ENCODE data around the gene XCL1. TPM values are rescaled to one million over a fixed set of nuclear protein-coding genes. Genes with fewer than 3 reads are reported as not detected.

XCL1 gene
- total RNA-seq, 2 experiments from 2014 or later, result 106 to 114 TPM

GRCh38 chr1:168608796-168609715, 32.7 kb downstream of the XCL1 start:
- CTCF ChIA-PET, result interaction anchor here (1.4 to 1.6 kb wide), 2 partner anchors 10 to 267 kb away, joined by 3 read pairs; no protein-coding TSS in a partner anchor
- H3K27ac Mint-ChIP-seq, result no peak overlapping the region

DNA sequence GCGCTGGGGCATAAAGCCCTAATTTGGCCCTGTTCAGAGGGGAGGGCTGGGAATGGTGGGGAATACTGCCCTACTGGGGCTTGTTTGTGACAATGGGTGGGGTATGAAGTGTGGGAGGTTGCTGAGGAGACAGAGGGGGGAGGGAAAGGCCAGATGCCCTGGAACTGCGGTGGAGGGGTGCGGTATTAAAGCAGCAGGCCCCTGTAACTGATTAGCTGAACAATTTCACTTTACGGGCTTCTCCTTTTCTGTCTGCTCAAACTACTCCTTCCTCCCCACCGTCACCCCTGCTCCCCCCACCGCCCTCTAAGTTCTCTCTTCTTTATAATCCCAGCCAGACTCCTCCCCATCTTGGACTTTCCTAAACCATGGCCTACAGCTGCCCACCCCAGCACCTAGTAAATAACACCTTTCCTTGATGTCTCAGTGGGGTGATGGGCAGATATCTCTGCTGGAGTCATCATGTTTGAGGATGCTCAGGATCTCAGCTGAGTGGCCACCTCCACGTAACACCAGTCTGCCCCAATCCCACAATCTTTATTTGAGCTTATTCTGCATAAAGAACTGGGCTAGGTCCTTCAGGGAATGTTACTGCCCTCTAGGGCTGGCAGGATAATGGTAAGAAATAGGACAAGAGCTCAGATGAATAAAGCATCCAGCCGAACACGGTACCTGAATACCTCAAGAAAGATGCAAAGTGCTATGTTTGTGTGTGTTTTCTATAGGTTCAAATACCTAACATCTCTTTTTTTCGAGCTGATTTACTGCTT, 33.5 kb downstream of the XCL1 start:
- Mint-ChIP-seq H3K4me1 (ENCODE audit: low read depth) (no peaks in the 10 kb centered on the region), H3K27ac (no peak overlapping the region), H3K4me3 (no peak overlapping the region), H3K36me3 (ENCODE audit: low read depth) (no peaks in the 10 kb centered on the region), H3K9me3 (no peaks in the 10 kb centered on the region), H3K27me3 (no peaks in the 10 kb centered on the region)
- no peak for TF ChIP-seq CTCF (IDR thresholded peaks at IDR 0.05)
- DNase-seq (no peak), ATAC-seq (no peak)
- intact Hi-C loops (cut with micrococcal nuclease), result loop anchor here (10.0 kb wide), 2 partner anchors 735 to 935 kb away; no protein-coding TSS in a partner anchor
- ChIA-PET CTCF (interaction anchor here (1.4 to 1.6 kb wide), 2 partner anchors 9 to 267 kb away, joined by 3 read pairs; no protein-coding TSS in a partner anchor), POLR2A (no interaction called here)

More at GRCh38 chr1:168608796-168609715, 32.7 kb downstream of the XCL1 start:
- Mint-ChIP-seq H3K9me3 (no peaks in the 10 kb centered on the region), H3K36me3 (ENCODE audit: low read depth) (no peaks in the 10 kb centered on the region), H3K4me1 (ENCODE audit: low read depth) (no peaks in the 10 kb centered on the region), H3K27me3 (no peaks in the 10 kb centered on the region), H3K4me3 (no peak overlapping the region)
- DNase-seq, result no peak
- POLR2A ChIA-PET, result no interaction called here
- intact Hi-C loops (cut with micrococcal nuclease), result loop anchor here (10.0 kb wide), 2 partner anchors 736 to 936 kb away; no protein-coding TSS in a partner anchor
- TF ChIP-seq CTCF (IDR thresholded peaks at IDR 0.05), result no peak
- no peak for ATAC-seq

DNA sequence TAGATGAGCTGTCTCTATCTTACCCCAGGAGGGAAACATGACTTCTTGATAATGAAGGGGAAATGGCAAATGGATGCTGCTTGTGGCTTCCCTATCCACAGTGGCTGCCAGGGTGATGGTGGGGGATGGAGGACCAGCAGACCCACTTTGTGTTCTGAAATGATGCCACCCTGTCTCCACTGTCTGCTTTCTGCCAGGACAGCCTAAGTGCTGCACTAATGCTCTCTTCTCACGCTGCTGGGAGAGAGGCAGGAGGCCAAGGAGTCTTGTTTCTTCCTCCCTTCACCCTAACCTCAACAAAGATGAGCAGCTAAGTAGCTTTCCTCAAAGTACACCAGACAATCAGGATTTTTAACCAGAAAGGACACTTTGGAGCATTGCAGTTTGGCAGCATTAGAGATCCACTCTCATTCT, 36.6 kb downstream of the XCL1 start:
- intact Hi-C loops (cut with micrococcal nuclease), result no loop called here
- no peak for DNase-seq
- ATAC-seq, result no peak
- no peaks in the 10 kb centered on the region for H3K27me3 Mint-ChIP-seq
- H3K4me1 Mint-ChIP-seq (ENCODE audit: low read depth), result no peaks in the 10 kb centered on the region
- ChIA-PET CTCF (no interaction called here), POLR2A (no interaction called here)
- no peak overlapping the region for H3K4me3 Mint-ChIP-seq
- no peaks in the 10 kb centered on the region for H3K9me3 Mint-ChIP-seq
- no peak overlapping the region for H3K27ac Mint-ChIP-seq
- no peaks in the 10 kb centered on the region for H3K36me3 Mint-ChIP-seq (ENCODE audit: low read depth)
- no peak for TF ChIP-seq CTCF (IDR thresholded peaks at IDR 0.05)

DNA sequence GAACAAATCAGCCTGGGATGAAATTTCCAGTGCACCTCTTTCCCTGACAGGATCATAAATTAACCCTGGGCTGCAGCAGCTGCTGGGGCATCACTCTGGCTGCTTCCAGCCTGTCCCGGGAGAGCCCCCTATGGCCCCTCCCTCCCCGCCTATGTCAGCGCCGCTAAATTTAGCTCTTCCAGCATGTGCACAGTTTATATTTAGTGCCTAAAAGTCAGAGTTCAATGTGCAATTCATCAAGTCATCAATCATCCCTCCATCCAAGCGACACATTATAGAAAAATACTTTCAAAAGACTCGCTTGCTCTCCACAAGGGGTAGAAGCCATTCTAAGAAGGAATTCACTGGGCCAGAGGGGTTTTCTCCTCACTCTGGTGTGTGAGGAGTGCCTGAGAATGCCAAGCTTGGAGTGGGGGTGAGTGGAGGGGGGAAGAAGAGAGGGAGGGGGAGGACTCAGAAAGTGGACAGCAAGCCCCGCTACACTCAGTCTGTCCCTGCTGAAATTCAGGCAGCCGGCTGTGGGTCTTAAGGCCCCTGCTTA, 37.4 kb downstream of the XCL1 start:
- POLR2A ChIA-PET, result interaction anchor here (0.6 kb wide), 1 partner anchor 43 kb away, joined by 4 read pairs; no protein-coding TSS in a partner anchor
- CTCF ChIA-PET, result no interaction called here
- intact Hi-C loops (cut with micrococcal nuclease), result no loop called here
- H3K27ac Mint-ChIP-seq, result no peak overlapping the region
- no peak for TF ChIP-seq CTCF (IDR thresholded peaks at IDR 0.05)
- H3K4me3 Mint-ChIP-seq, result no peak overlapping the region
- ATAC-seq, result no peak
- H3K9me3 Mint-ChIP-seq, result no peaks in the 10 kb centered on the region
- H3K4me1 Mint-ChIP-seq (ENCODE audit: low read depth), result no peaks in the 10 kb centered on the region
- no peaks in the 10 kb centered on the region for H3K36me3 Mint-ChIP-seq (ENCODE audit: low read depth)
- no peaks in the 10 kb centered on the region for H3K27me3 Mint-ChIP-seq
- DNase-seq, result no peak
